HG02571 (cell line): ENCODE data around the gene ZNF622.
"Not testable (repeated sequence)": the region's sequence is repeated elsewhere in the genome, so short reads cannot be mapped to it uniquely, and the experiment has no call there.

Source experiments
- ATAC-seq: cut with Tn5 transposase; IDR thresholded peaks from one replicate; pipeline ENCODE4 v1.9.1; 2021; ENCODE audit warnings: mild to moderate bottlenecking, moderate library complexity; ENCODE audit not compliant: unreplicated experiment

The ZNF622 gene

GRCh38 chr5:16436065-16436682, 29.4 kb downstream of the ZNF622 start:
- ATAC-seq, result not testable (repeated sequence)

- no peak for ATAC-seq
Observed at GRCh38 chr5:16431490-16431889, 34.1 kb downstream of the ZNF622 start.

GRCh38 chr5:16430349-16431089, 35.1 kb downstream of the ZNF622 start:
- ATAC-seq, result no peak

GRCh38 chr5:16428359-16428758, 37.2 kb downstream of the ZNF622 start:
- no peak for ATAC-seq

GRCh38 chr5:16427587-16427986, 38.0 kb downstream of the ZNF622 start:
- ATAC-seq, result no peak

GRCh38 chr5:16418471-16418922, 47.1 kb downstream of the ZNF622 start:
- no peak for ATAC-seq

GRCh38 chr5:16417398-16418074, 48.1 kb downstream of the ZNF622 start:
- no peak for ATAC-seq

- ATAC-seq, result no peak
Observed at GRCh38 chr5:16414861-16415260, 50.7 kb downstream of the ZNF622 start.

- no peak for ATAC-seq
Observed at GRCh38 chr5:16413166-16413860, 52.3 kb downstream of the ZNF622 start.

GRCh38 chr5:16412556-16412955, 53.0 kb downstream of the ZNF622 start:
- no peak for ATAC-seq

GRCh38 chr5:16411741-16412455, 53.7 kb downstream of the ZNF622 start:
- ATAC-seq, result no peak

- no peak for ATAC-seq
Observed at GRCh38 chr5:16411235-16411634, 54.4 kb downstream of the ZNF622 start.

- ATAC-seq, result no peak
Observed at GRCh38 chr5:16410338-16410737, 55.3 kb downstream of the ZNF622 start.

GRCh38 chr5:16406630-16407029, 59.0 kb downstream of the ZNF622 start:
- ATAC-seq, result no peak

- ATAC-seq, result no peak
Observed at GRCh38 chr5:16406023-16406422, 59.6 kb downstream of the ZNF622 start.
